Eye (tissue), 1 donor: ENCODE results near the gene LYRM4.

Source experiments
- DNase-seq: peaks from one replicate; pipeline ENCODE4 v3.0.0-alpha.2; 2015

The LYRM4 gene

GRCh38 chr6:5091210-5092069 is 169.3 kb downstream of the LYRM4 start:
- DNase-seq = no peak

- no peak for DNase-seq
These were observed 170.1 kb downstream of the LYRM4 start for GRCh38 chr6:5090603-5091002.

DNA sequence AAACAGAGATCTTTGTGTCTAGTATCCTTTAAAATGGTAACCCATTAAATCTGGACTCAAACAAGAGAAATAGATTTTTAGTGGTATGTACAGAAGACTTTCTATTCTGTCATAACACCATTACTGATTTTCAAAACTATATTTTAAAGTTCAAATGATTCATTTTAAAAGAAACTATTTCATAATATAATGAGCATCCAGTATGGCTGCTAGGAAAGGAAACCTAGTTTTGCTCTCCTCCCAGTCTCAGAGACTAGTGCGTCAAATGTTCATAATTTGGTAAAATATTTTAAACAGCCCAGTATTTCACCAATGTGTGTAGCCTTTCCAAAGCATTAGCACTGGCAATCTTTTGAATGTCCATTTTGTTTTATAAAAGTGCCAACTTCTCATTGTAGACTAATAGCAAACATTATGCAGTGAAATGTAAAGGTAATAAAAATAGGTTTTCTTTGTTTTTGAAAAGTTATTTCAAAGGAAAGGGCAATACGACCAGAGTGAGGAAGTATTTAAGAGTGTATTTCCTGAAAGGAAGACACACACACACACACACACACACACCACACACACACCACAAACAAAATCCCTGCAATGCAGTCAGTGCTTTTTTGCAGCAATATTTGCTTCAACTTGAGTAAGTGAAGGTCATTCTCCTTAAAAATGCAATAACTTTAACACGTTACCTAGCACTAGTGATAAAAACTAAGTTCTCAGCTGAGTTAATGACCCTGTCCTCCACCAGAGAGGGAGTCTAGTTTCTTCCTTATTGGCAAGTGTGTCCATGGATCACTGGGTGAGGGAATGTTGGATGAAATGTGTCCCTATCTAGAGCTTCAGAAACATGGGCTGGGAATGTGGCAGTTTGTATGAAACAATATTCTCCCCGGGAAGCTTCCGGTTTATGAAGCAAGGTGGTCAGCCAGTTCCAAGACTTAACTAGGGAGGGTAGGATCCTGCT is 171.0 kb downstream of the LYRM4 start:
- no peak for DNase-seq

- DNase-seq = no peak
These were observed 172.0 kb downstream of the LYRM4 start for GRCh38 chr6:5088780-5089179.

GRCh38 chr6:5087389-5087788 is 173.4 kb downstream of the LYRM4 start:
- DNase-seq = peak; percentile 61

- DNase-seq = peak; percentile 72
These were observed 174.4 kb downstream of the LYRM4 start for GRCh38 chr6:5086294-5086890.

- peak; percentile 83 for DNase-seq
These were observed 175.0 kb downstream of the LYRM4 start for GRCh38 chr6:5085648-5086293.

DNA sequence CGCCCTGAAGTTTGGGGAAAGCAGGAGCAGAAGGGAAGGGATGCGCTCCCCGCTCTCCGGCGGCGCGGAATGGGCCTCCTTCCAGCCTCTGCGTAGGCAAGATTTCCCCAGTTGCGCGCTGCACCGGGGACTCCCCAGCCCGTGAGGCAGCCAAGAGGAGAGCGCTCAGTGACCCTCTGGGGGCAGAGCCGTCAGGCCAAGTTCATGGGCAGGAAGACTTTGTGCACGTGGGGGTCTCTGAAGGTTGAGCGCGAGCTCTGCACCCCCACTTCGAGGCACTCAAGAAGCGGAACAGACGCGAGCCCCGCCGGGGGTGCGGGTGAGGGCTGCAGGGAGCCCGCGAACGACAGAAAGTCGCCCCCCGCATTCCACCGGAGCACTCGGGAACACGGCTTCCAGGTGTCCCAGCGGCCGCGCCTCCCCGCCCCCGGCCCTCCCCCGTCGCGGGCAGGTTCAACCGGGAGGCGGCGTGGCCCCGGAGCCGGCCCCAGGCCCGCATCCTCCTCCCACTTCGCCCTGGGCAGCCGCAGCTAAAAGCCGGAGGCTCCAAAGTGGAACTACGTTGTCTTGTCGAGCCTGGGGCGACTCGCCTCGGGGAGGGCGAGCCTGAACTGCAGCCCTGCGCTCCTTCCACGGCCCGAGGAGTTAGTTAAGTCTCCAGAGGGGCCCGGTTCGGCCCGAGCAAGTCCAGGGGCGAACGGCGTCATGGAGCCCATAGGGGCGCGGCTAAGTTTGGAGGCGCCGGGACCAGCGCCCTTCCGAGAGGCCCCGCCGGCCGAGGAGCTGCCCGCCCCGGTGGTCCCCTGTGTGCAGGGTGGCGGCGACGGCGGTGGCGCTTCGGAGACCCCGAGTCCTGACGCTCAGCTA is 175.7 kb downstream of the LYRM4 start, which contains the start of gene PPP1R3G:
Gene PPP1R3G (plus strand): TSS at position 561 of the 867 bp plus-strand sequence. CDS start 145 bp downstream, at position 706.
- DNase-seq = peak; percentile 80

DNA sequence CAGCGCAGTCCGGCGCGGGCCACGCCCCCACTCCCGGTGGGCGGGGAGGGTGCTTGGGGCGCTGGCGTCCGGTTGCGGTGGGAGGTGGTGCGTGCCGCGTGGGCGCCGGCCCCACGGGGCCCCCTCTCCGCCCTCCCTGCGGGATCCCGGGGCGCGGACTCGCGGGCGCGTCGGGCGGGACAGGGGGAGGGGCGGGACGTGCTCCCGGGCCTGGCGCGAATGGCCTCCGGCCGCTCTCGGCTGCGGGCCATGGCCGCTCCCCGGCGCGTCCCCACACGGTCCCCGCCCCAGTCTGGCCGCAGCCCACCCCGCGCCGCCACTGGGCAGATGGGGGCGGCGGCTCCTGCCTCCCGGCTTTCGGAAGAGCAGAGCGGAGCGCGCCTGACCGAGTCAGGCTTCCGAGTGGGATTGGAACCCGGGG is 176.4 kb downstream of the LYRM4 start:
- no peak for DNase-seq

DNA sequence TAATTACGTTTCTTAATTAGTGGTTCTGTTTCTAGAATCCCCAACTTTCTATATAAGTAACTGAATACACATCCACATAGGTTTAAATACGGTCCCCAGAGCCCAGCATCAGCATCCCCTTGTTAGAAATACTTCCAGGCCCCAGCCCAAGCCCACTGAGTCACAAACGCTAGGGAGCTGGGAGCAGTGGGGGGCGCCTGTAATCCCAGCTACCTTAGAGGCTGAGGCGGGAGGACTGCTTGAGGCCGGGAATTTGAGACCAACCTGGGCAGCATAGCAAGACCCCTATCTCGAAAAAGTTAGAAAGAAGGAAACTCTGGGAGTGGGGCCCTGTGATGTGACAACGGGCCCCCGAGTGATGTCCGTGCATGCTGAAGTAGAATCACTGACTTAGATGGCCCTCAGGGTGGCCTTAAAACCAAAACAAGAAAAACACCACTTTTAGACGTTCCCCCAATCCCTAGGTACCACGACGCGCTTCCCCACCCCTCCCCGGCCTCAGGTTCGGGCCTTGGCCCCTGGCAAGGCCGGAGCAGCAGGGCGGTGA is 176.9 kb downstream of the LYRM4 start:
- peak; percentile 16 for DNase-seq

- no peak for DNase-seq
These were observed 177.5 kb downstream of the LYRM4 start for GRCh38 chr6:5083307-5083583.

DNA sequence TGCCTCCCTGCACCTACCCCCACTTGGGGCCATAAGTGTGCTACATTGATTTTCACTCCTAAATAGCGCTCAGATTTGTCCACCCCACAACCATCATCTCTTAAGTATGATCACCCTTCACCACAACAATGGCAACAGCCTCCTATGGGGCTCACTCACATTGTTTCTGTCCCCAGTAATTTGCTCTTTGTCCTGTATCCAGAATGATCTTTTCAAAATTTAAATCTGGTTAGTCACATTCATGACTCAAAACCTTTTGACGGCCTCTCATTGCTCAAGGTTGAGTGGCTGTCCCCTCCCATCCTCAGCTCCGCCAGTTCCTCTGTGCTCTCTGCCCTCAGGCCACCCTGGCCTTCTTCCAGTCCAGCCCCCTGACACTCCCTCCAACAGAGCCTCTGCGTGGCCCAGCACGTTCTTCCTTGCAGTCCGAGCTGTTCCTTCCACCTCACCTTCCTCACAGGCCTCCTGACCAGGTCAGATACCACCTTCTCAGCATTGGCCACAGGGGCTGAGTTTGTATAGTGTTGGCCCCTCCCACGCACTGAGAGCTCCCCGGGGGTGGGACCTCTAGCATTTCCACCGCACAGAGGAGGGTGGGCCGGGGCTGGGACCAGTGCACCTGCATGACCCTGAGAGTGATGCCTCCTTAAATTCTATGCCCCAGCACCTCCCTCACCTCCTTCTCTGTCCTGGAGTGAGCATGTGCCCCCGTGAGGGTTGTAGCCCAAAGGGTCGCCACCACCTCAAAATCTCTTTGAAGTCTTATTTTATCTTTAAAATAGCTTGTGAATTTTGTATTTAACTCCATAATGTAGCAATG is 178.1 kb downstream of the LYRM4 start:
- peak; percentile 32 for DNase-seq

DNA sequence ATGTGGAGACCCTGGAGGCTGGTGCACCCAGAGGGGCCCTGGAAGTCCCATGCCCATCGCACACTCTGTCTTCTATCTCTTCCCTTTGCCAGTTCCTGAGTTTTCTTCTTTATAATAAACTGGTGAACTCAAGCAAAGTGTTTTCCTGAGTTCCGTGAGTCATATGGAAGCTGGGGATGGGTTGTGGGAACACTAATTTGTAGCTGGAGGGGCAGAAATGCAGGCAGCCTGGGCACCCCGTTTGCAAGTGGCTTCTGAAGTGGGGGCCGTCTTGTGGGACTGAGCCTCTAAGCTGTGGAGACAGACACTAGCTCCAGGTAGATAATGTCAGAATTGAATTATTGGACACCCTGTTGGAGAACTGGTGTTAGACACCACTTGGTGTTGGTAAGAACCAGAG is 178.8 kb downstream of the LYRM4 start:
- no peak for DNase-seq

DNA sequence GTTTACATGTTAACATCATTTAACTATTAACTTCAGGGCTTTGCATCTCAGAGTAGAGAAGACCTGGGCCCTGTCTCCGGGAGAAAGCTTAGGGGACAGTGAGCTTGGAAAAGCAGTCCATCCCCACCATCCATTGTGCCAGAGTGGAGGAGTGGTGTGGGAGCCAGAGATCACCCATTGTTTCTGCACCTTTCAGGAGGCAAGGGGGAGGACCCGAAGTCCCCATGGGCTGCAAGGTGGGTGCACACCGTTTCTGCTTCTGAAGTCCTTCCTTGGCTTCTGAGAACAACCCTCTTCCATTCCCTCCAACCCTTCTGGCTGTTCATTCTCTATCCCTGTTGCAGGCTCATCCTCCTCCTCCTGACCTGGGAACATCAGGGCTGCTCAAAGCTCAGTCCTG is 179.6 kb downstream of the LYRM4 start:
- DNase-seq = no peak

- DNase-seq = no peak
These were observed 180.2 kb downstream of the LYRM4 start for GRCh38 chr6:5080574-5080973.

DNA sequence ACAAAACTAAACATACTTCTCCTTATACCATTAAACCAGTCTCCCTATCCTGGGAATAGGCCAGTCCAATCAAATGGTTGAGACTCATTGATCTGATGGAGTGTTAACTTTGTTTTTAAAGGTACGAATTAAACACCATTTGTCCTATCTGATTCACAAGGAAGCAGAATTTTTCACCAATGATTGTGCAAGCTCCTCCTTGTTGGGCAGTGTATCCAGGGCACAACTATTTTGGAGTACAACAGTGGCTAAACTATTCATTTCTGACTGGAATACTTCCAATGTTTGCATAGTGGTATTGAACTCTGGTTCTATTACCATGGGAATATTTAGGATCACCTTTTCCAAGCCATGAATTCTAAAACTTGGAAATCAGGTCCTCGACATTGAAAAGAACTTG is 181.1 kb downstream of the LYRM4 start:
- DNase-seq = no peak

DNA sequence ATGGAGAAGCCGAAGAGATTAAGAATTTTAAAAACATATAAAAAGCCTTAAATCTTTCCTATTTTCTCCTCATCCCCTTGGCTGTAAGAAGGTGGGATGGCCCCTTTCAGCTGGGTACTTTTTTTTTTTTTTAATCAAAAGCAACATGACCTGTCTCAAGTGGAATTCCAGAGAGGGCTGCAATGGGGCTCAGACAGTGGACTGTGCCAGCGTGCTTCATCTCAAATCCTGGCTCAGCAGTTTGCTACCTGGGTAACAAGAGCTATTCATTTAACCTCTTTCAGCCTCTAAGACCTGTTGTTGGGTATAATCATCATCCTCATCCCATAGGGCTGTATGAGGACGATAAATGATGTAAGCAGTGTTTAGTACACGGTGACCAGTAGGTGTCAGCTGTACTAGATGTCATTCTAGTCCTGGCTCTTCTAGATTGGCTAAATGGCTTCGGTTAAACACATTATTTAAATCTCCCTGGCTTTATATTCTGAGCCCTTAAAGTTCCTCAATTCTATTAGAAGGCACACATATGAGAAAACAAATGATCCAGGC is 182.6 kb downstream of the LYRM4 start:
- DNase-seq = no peak

GRCh38 chr6:5076931-5077330 is 183.8 kb downstream of the LYRM4 start:
- DNase-seq = no peak

DNA sequence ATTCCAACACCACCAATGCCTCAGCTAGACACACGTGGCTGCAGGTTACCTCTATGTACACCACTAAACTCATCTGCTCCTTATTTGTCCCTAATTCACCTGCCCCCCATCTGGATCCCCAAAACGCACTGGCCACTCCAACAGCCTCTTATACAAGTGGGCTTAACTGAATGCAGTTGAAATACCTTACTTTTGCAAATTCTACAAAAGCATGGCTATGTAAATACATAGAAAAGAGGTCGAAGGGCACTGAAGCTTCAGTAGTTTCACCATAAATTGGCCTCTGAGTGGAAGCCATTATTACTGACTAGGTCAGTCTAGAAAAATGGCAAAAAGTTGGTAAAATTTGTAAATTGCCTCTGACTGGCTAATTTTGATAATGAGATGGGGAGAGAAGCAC is 186.8 kb downstream of the LYRM4 start:
- no peak for DNase-seq

DNA sequence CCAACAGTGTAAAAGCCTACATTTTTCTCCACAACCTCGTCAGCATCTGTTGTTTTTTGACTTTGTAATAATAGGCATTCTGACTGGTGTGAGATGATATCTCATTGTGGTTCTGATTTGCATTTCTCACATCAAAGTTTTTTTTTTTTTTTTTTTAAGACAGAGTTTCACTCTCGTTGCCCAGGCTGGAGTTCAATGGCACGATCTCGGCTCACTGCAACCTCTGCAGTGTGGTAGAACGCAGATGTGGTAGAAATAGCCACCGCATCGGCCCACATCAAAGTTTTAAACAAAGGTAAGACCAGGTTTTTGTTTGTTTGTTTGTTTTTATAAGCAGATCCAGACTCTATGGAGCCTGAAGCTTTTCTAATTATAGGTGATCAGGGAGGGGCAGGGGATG is 188.3 kb downstream of the LYRM4 start:
- no peak for DNase-seq
